ENCODE data around the gene RPL26.
"Not testable (repeated sequence)": the region's sequence is repeated elsewhere in the genome, so short reads cannot be mapped to it uniquely, and the experiment has no call there.

The RPL26 gene

DNA sequence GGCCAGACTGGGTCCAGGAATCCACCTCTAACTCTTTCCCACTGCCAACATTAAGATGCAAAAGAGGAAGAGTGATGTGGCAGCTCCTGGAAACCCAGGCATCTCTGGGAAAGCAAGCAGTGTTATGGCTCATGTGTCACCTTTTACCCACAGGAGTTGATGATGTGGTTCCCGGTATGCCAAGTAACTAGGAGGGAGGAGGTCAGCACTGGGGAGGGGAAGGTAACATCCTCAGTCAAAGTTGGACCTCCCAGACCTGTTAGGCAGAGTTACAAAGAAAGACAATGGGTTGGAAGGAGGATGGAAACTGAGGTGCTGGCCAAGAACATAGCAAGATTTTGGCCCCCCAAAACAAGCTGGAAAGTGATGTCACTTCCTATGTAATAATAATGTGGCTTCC lies 17.9 kb downstream of the RPL26 start:
- no peak for DNase-seq (ENCODE audit: low spot score)

- DNase-seq (ENCODE audit: low spot score), result no peak
These were observed 20.2 kb downstream of the RPL26 start for GRCh38 chr17:8362651-8363332.

DNA sequence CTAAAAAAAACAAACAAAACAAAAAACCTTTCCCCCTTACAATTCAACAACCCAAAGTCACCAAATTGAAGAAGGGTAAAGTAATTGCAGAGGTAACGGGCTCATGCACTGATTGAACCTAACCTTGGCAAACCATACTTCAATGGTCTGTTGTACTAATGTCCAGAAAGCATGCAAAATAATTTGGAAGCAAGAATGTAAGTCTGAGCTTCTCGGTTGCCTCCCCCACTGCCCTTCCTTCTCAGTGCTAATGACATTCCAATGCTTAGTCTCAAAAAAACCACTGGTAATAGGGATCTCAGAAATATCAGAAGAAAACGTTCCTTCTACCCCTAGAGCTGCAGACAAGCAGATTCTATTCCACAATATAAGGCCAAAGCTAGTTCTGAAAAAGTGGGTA lies 22.2 kb downstream of the RPL26 start:
- DNase-seq (ENCODE audit: low spot score), result no peak

DNA sequence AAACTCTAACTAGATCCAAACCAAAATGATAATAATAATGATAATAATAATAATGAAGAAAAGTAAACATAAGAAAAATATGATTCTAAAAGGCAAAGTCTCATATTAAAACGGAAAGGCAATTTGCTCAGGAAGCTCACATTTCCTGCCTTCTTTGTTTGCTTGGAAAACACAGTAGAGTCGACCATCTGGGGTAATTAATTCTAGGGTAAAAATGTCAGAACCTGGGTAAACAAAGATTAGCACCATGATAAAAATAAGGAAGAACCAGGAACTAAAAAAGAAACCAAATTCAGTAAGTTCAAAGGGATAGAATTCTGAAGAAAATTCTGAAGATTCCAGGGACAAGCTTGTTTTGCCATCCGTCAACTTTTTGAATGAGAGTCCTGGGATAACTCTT lies 22.7 kb downstream of the RPL26 start:
- DNase-seq (ENCODE audit: low spot score), result no peak

DNA sequence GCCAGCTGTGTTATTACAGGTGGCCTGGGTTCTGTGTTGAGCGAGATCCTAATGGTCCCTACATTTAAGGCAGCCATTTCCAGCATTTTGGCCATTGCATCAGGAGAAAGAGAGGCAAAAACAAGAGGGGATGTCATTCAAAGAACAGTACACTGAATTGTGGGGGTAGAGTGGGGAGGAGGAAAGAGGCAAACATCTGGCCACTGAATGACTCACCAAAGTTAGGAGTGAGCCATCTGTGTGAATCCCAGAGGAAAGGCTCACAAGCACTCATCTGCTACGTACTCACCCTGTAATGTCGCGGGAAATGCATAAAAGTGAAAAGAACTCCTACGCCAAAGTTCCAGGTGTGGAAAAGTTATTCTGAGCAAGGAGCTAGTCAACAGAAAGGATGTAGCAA lies 23.2 kb downstream of the RPL26 start:
- no peak for DNase-seq (ENCODE audit: low spot score)

DNA sequence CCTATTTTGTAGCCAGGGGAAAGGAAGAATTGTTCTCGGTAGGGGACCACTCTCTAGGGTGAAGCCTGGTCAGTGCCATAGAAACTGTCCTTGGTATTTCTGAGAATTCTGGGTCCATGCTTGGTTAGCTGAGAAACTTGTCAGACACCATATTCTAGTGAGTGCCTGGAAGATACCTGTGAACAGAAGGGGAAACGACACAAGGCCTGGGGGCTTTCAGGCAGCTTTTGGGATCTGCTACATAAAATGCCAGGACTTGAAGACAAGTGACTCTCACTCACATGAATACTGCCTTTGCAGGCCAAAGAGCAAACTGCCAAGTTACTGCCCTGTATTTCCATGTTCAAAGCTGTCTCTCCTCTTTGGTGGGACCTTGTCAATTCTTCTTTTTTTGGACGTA lies 25.1 kb downstream of the RPL26 start:
- no peak for DNase-seq (ENCODE audit: low spot score)

- no peak for DNase-seq (ENCODE audit: low spot score)
These were observed 28.8 kb downstream of the RPL26 start for GRCh38 chr17:8354236-8354635.

- no peak for DNase-seq (ENCODE audit: low spot score)
These were observed 29.3 kb downstream of the RPL26 start for GRCh38 chr17:8353736-8354135.

DNA sequence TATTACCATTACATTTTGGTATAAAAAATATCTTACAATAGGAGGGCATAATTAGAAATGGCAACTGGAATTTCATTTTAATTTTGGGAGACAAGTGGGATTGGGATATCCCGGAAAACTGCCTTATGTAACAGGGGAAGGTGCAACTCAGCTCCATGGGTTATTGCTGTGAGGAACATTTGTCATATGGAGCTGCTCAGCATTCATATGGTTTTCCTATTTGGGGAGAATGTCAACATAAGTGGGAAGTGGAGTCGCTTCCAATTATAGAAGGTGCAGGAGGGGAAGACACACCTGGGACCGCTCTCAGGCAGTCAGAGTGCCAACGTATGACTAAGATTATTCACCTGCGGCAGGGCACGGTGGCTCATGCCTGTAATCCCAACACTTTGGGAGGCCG lies 32.7 kb downstream of the RPL26 start:
- no peak for DNase-seq (ENCODE audit: low spot score)

DNA sequence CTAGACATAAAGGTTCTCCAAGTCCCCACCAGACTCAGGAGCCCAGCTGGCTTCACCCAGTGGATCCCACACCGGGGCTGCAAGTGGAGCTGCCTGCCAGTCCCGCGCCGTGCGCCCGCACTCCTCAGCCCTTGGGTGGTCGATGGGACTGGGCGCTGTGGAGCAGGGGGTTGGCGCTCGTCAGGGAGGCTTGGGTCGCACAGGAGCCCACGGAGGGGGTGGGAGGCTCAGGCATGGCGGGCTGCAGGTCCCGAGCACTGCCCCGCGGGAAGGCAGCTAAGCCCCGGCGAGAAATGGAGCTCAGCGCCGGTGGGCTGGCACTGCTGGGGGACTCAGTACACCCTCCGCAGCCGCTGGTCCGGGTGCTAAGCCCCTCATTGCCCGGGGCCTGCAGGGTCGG lies 36.0 kb downstream of the RPL26 start:
- DNase-seq (ENCODE audit: low spot score), result not testable (repeated sequence)

GRCh38 chr17:8345951-8346665 lies 36.9 kb downstream of the RPL26 start:
- DNase-seq (ENCODE audit: low spot score), result no peak

GRCh38 chr17:8345052-8345690 lies 37.8 kb downstream of the RPL26 start:
- DNase-seq (ENCODE audit: low spot score), result no peak

DNA sequence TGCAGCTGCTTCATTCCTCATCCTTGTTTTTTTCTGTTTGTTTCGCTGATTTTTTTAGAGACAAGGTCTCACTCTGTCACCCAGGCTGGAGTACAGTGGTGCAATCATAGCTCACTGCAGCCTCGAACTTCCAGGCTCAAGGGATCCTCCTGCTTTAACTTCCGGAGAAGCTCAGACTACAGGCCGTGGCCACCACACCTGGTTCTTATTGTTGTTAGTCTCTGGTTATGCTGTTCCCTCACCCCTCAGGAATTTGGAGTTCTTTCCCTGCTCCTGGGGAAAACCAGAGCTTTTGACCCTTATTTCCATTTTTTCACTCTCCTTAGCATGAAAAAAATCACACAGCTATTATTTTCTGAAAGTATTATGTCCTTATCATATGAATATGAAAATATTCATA lies 41.5 kb downstream of the RPL26 start:
- no peak for DNase-seq (ENCODE audit: low spot score)

DNA sequence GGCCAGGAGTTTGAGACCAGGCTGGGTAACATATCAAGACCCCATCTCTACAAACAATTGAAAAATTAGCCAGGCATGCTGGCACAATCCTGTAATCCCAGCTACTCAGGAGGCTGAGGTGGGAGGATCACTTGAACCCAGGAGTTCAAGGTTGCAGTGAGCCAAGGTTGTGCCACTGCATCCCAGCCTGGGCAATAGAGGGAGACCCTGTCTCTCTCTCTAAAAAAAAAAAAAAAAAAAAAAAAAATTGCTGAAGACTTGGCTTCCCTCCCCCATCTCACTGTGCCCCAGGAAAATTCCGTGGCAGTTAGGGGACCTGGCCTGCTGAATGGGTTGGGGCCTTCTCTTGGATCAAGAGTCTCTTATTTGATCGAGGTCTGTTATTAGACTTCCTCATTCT lies 43.5 kb downstream of the RPL26 start, which contains the start of gene ODF4:
ODF4 (plus strand) TSS at position 301 of the 400 bp plus-strand sequence. CDS start 212 bp downstream, outside the sequence.
- no peak for DNase-seq (ENCODE audit: low spot score)

GRCh38 chr17:8338753-8339140 lies 44.2 kb downstream of the RPL26 start:
- no peak for DNase-seq (ENCODE audit: low spot score)

DNA sequence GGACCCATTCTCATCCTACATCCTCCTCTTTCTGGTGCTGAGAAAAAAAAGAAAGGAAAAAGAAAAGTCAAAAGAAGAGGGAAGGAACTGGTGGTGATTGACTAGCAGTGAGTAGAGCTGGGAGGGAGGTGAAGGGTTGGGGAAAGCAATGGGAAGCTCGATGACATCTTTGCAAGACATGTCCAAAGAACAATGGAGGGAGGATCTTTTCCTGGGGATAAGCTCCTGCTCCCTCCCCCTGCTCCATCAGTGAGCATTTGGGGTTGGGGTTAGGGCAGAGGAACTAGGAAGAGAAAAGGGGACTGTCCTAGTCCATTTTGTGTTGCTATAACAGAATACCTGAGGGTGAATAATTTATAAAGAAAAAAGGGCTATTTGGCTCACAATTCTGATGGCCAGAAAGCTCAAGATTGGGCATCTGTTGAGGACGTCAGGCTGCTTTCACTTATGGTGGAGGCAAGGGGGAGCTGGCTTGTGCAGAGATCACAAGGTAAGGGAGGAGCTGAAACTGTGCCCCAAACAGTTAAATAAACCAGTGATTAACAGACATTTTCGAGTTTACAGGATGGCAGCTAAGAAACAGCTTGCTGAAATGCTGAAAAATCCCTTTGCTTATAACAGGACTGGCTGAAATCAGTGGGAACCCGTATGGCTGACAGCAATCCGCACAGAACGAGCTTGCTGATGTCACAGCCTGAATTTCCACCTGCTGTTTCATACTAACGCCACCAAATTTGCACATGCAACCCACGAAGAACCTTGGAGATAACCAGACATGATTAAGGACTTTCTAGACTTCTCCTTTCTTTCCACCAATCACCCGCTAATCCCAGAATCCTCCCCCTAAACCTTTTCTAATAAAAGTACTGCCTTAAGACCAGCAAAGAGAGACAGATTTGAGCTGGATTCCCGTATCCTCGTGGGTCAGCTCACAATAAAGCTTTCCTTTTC lies 44.9 kb downstream of the RPL26 start:
- no peak for DNase-seq (ENCODE audit: low spot score)

- no peak for DNase-seq (ENCODE audit: low spot score)
These were observed 49.7 kb downstream of the RPL26 start for GRCh38 chr17:8333281-8333680.

GRCh38 chr17:8332688-8333087 lies 50.3 kb downstream of the RPL26 start:
- DNase-seq (ENCODE audit: low spot score), result no peak

DNA sequence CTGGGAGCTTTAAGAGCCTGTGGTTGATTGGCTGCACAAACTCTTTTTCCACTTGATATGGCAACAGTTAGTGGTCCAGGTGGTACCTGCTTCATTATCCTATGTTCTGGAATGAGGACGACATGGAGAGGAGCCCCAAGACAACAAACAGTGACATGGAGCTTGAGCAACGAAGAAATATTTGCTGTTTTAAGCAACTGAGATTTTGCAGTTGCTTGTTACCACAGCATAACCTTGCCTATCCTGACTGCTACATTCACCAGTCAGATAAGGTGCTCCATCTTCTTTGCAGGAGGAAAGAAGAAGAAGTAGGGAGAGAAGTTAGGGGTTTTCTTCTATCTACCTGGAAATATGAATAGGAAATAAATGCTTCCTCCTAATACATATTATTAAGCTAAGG lies 50.9 kb downstream of the RPL26 start:
- no peak for DNase-seq (ENCODE audit: low spot score)
